ENCODE measurements around the gene TRAPPC2L.

DNA sequence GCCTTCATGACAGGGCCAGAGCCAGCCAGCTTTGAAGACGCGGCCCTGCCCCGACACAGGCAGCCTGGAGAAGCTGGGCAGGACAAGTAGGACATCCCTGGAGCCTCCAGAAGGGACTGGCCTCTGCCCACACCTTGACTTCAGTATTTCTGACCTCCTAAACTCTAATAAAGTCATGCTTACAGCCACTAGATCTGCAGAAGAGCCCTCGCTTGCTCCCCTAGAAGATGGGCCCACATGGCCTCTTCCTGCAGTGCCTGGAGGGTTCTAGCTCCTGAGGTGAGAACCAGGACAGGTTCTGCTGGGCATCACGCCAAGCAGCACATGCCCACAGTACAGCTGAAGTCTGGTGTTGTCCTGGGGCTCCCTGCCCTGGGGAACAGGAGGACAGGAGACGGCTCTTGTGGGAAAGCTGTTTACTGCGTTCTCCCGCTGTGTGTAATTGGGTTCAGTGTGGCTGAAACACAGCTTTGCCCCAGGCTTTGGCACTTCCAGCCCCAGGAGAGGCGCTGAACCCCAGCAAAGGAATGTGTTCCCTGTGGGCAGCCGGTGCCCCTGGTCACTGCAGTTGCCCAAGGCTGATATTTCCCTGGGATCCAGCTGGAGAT lies 47.8 kb upstream of the TRAPPC2L start:
- no peak for TF ChIP-seq TAF1 (IDR thresholded peaks at IDR 0.05; ENCODE audit: borderline replicate concordance, insufficient read depth, low read length)
- TF ChIP-seq SIN3A (IDR thresholded peaks at IDR 0.05; ENCODE audit: borderline replicate concordance, insufficient read depth, low read length): no peak
- TF ChIP-seq POLR2AphosphoS5 (IDR thresholded peaks at IDR 0.05; ENCODE audit: low read depth, low read length): peak; percentile 80; the same call in 1 of the 2 replicates
- no peak for TF ChIP-seq FOXP2 (optimal IDR thresholded peaks at IDR 0.05; ENCODE audit: borderline replicate concordance, extremely low read depth, extremely low read length, insufficient read depth)
